Testis (tissue), 3 donors: ENCODE results near the gene TMEM174. TPM values are rescaled to one million over a fixed set of nuclear protein-coding genes. Genes with fewer than 3 reads are reported as not detected.

Experiments
- DNase-seq: peaks from one replicate; pipeline ENCODE4 v3.0.0-alpha.2; 2019
- H3K27ac ChIP-seq, 2 donors: fragments of 200-600 bp; sonication (generic); one replicate each; pipeline ENCODE4 v1.5.1; 2019
- H3K27me3 ChIP-seq: fragments of 200-600 bp; sonication (generic); one replicate; pipeline ENCODE4 v1.5.1; 2019
- H3K36me3 ChIP-seq: fragments of 200-600 bp; sonication (generic); one replicate; pipeline ENCODE4 v1.5.1; 2017; ENCODE audit warnings: low read depth; ENCODE audit errors: missing control alignments
- H3K4me1 ChIP-seq: fragments of 200-600 bp; sonication (generic); one replicate; pipeline ENCODE4 v1.5.1; 2019
- H3K4me3 ChIP-seq, 2 donors: fragments of 200-600 bp; sonication (generic); one replicate each; pipeline ENCODE4 v1.5.1; 2017 to 2019
- H3K9me3 ChIP-seq: fragments of 200-600 bp; sonication (generic); one replicate; pipeline ENCODE4 v1.5.1; 2017
- POLR2A ChIP-seq: fragments of 450-650 bp; IDR thresholded peaks from one replicate; pipeline ENCODE4 v1.6.1; 2017; ENCODE audit warnings: antibody characterized with exemption, mild to moderate bottlenecking, moderate library complexity
- WGBS, 2 donors: methylation state at CpG; one replicate each; pipeline ENCODE4 v1.1.5; 2018; 5-methylcytosine and 5-hydroxymethylcytosine counted together
- intact Hi-C: fragments of 100-400 bp; cut with DNase I; formaldehyde crosslinking; loops from one replicate; pipeline ENCODE4 v1.15.1; 2023; ENCODE audit warnings: low total_unique reads
- polyA plus RNA-seq: library from polyadenylated mRNA; stranded (reverse); fragments of 350-450 nt; fragmentation: Illumina TruSeq; extraction: RNeasy Lipid Tissue Mini Kit (QIAGEN cat#74804); gene quantifications from one replicate; pipeline ENCODE4 v1.2.3, GENCODE V29; 2014; ENCODE audit warnings: low read depth, low replicate concordance; ENCODE audit not compliant: insufficient read depth
- total RNA-seq, 2 donors: library from RNA; depleted of rRNA; stranded (reverse); fragments of >200 nt; gene quantifications; one replicate each; pipeline ENCODE4 v1.2.3, GENCODE V29; 2016
- TF ChIP-seq, protein P1 (sequence below), 3 experiments: fragments of 450-650 bp in 2 of 3; fragments of 200-600 bp in 1 of 3; sonication (generic) in 1 of 3; IDR thresholded peaks; one replicate each; pipeline ENCODE4 v1.5.1; 2016 to 2019; ENCODE audit warnings: antibody characterized with exemption in 3 of 3, mild to moderate bottlenecking in 2 of 3, moderate library complexity in 1 of 3

TMEM174 gene
- total and polyA plus RNA-seq, 3 donors from 2014 or later, result not detected

GRCh38 chr5:73152411-73153388, 20.3 kb upstream of the TMEM174 start:
- WGBS, 2 donors, result 81 to 83% methylated on average over 11 to 14 of the region's 14 CpGs
- no peak for TF ChIP-seq POLR2A
- TF ChIP-seq, protein P1, sequence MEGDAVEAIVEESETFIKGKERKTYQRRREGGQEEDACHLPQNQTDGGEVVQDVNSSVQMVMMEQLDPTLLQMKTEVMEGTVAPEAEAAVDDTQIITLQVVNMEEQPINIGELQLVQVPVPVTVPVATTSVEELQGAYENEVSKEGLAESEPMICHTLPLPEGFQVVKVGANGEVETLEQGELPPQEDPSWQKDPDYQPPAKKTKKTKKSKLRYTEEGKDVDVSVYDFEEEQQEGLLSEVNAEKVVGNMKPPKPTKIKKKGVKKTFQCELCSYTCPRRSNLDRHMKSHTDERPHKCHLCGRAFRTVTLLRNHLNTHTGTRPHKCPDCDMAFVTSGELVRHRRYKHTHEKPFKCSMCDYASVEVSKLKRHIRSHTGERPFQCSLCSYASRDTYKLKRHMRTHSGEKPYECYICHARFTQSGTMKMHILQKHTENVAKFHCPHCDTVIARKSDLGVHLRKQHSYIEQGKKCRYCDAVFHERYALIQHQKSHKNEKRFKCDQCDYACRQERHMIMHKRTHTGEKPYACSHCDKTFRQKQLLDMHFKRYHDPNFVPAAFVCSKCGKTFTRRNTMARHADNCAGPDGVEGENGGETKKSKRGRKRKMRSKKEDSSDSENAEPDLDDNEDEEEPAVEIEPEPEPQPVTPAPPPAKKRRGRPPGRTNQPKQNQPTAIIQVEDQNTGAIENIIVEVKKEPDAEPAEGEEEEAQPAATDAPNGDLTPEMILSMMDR (IDR thresholded peaks at IDR 0.05), result no peak
- no peaks in the 10 kb centered on the region for H3K27me3 ChIP-seq
- H3K4me1 ChIP-seq, result no peaks in the 10 kb centered on the region
- H3K4me3 ChIP-seq, result no peak overlapping the region
- H3K9me3 ChIP-seq, result no peaks in the 10 kb centered on the region
- H3K27ac ChIP-seq, result no peak overlapping the region
- intact Hi-C loops, result no loop called here
- DNase-seq, result no peak
- no peaks in the 10 kb centered on the region for H3K36me3 ChIP-seq

- 72 to 73% methylated on average over 7 of the region's 7 CpGs for WGBS, 2 donors
- Histone ChIP-seq H3K27me3 (no peaks in the 10 kb centered on the region), H3K4me3 (no peak overlapping the region), H3K36me3 (no peaks in the 10 kb centered on the region), H3K27ac (no peak overlapping the region), H3K9me3 (no peaks in the 10 kb centered on the region), H3K4me1 (no peaks in the 10 kb centered on the region)
- no peak for DNase-seq
- intact Hi-C loops, result no loop called here
- TF ChIP-seq POLR2A, result no peak
- TF ChIP-seq, protein P1 (IDR thresholded peaks at IDR 0.05), result no peak
Observed at GRCh38 chr5:73153513-73153912, 19.5 kb upstream of the TMEM174 start.

GRCh38 chr5:73154208-73155006, 18.6 kb upstream of the TMEM174 start:
- H3K27me3 ChIP-seq, result no peaks in the 10 kb centered on the region
- no peak for TF ChIP-seq POLR2A
- TF ChIP-seq, protein P1 (IDR thresholded peaks at IDR 0.05), result no peak
- no peaks in the 10 kb centered on the region for H3K4me1 ChIP-seq
- no peak overlapping the region for H3K4me3 ChIP-seq
- H3K36me3 ChIP-seq, result no peaks in the 10 kb centered on the region
- H3K9me3 ChIP-seq, result no peaks in the 10 kb centered on the region
- DNase-seq, result no peak
- WGBS, 2 donors, result 65 to 89% methylated on average over 3 to 5 of the region's 5 CpGs
- H3K27ac ChIP-seq, result no peak overlapping the region
- intact Hi-C loops, result no loop called here

- Histone ChIP-seq H3K27ac (no peak overlapping the region), H3K9me3 (no peaks in the 10 kb centered on the region), H3K4me3 (no peak overlapping the region), H3K36me3 (no peaks in the 10 kb centered on the region), H3K4me1 (no peaks in the 10 kb centered on the region), H3K27me3 (no peaks in the 10 kb centered on the region)
- no peak for TF ChIP-seq POLR2A
- intact Hi-C loops, result no loop called here
- no peak for DNase-seq
- 75 to 81% methylated on average over 17 to 18 of the region's 18 CpGs for WGBS, 2 donors
Observed at GRCh38 chr5:73155271-73156222, 17.4 kb upstream of the TMEM174 start.
